ENCODE results near the gene NRXN2.
A peak's percentile ranks its signal among the peaks of the same experiment; 100 is the strongest.

NRXN2 gene

GRCh38 chr11:64619811-64620380 lies 103.1 kb downstream of the NRXN2 start:
- peak; percentile 13 for DNase-seq

GRCh38 chr11:64619196-64619595 lies 103.8 kb downstream of the NRXN2 start:
- no peak for DNase-seq

GRCh38 chr11:64616817-64617216 lies 106.2 kb downstream of the NRXN2 start:
- DNase-seq = no peak

GRCh38 chr11:64614917-64615316 lies 108.1 kb downstream of the NRXN2 start:
- no peak for DNase-seq

- no peak for DNase-seq
Observed at GRCh38 chr11:64613648-64614047, 109.3 kb downstream of the NRXN2 start.

GRCh38 chr11:64611869-64612646 lies 110.9 kb downstream of the NRXN2 start:
- no peak for DNase-seq

GRCh38 chr11:64611176-64611575 lies 111.8 kb downstream of the NRXN2 start:
- no peak for DNase-seq

- no peak for DNase-seq
Observed at GRCh38 chr11:64610596-64610995, 112.4 kb downstream of the NRXN2 start.

GRCh38 chr11:64609436-64610047 lies 113.5 kb downstream of the NRXN2 start:
- DNase-seq = no peak

GRCh38 chr11:64608636-64609035 lies 114.4 kb downstream of the NRXN2 start:
- no peak for DNase-seq

GRCh38 chr11:64608046-64608445 lies 115.0 kb downstream of the NRXN2 start:
- DNase-seq = no peak

- DNase-seq = no peak
Observed at GRCh38 chr11:64607381-64607985, 115.5 kb downstream of the NRXN2 start.

- DNase-seq = no peak
Observed at GRCh38 chr11:64606796-64607380, 116.1 kb downstream of the NRXN2 start.

GRCh38 chr11:64605656-64606585 lies 117.1 kb downstream of the NRXN2 start:
- DNase-seq = no peak

- DNase-seq = no peak
Observed at GRCh38 chr11:64605244-64605560, 117.8 kb downstream of the NRXN2 start.

- DNase-seq = no peak
Observed at GRCh38 chr11:64604458-64605243, 118.3 kb downstream of the NRXN2 start.

- no peak for DNase-seq
Observed at GRCh38 chr11:64603411-64604110, 119.4 kb downstream of the NRXN2 start.

- no peak for DNase-seq
Observed at GRCh38 chr11:64602466-64603070, 120.4 kb downstream of the NRXN2 start.

GRCh38 chr11:64601605-64602465 lies 121.2 kb downstream of the NRXN2 start:
- DNase-seq = no peak
